ENCODE measurements around the gene MCFD2. TPM values are rescaled to one million over a fixed set of nuclear protein-coding genes. Genes with fewer than 3 reads are reported as not detected.

MCFD2 gene
- total RNA-seq, 2 experiments from 2014 or later = 27.7 to 31.8 TPM

DNA sequence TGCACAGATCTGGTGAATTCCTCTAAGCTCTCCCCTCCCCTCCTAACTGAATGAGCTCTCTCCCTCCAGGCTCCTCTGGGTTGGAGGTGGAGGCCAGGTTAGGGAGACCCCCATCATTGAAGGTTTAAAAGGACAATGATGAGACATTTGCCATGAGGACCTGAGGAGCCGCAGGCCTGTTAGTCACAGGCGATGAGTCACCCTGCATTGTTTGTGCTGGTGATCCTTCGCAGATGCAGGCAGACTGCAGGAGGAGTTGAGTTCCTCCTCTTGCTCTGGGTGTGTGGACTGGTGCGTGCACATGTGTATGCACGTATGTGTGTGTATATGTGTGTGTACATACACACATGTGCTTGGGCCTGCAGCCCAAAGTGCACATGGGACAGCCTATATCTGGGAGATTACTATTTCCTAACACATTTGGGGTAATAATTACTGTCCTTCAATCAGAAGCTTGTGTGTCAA, 42.0 kb downstream of the MCFD2 start:
- POLR2A ChIA-PET = no interaction called here
- CTCF ChIA-PET = interaction anchor here (1.8 to 2.0 kb wide), 2 partner anchors 15 to 16 kb away, joined by 3 to 10 read pairs; no protein-coding TSS in a partner anchor
- ATAC-seq (peak; percentile 76), DNase-seq (peak; percentile 74)
- intact Hi-C loops (cut with micrococcal nuclease) = no loop called here
- Mint-ChIP-seq H3K4me3 (no peak overlapping the region), H3K9me3 (no peaks in the 10 kb centered on the region), H3K27me3 (peaks cover 5% of the 10 kb centered on the region), H3K36me3 (ENCODE audit: low read depth) (no peaks in the 10 kb centered on the region), H3K4me1 (ENCODE audit: low read depth) (peaks cover 7% of the 10 kb centered on the region), H3K27ac (no peak overlapping the region)
- no peak for TF ChIP-seq CTCF (IDR thresholded peaks at IDR 0.05)

GRCh38 chr2:46872902-46873603, 42.6 kb downstream of the MCFD2 start:
- no peak for TF ChIP-seq CTCF (IDR thresholded peaks at IDR 0.05)
- intact Hi-C loops (cut with micrococcal nuclease) = no loop called here
- ChIA-PET CTCF (interaction anchor here (1.3 to 2.0 kb wide), 4 partner anchors 15 to 507 kb away, joined by 3 to 10 read pairs (median 3); no protein-coding TSS in a partner anchor), POLR2A (interaction anchor here (1.1 kb wide), 1 partner anchor 11 kb away, joined by 5 read pairs; no protein-coding TSS in a partner anchor)
- Mint-ChIP-seq H3K9me3 (no peaks in the 10 kb centered on the region), H3K36me3 (ENCODE audit: low read depth) (no peaks in the 10 kb centered on the region), H3K4me3 (no peak overlapping the region), H3K4me1 (ENCODE audit: low read depth) (peaks cover 7% of the 10 kb centered on the region), H3K27me3 (peaks cover 5% of the 10 kb centered on the region), H3K27ac (no peak overlapping the region)
- DNase-seq = no peak
- no peak for ATAC-seq

GRCh38 chr2:46871976-46872381, 43.6 kb downstream of the MCFD2 start:
- intact Hi-C loops (cut with micrococcal nuclease) = no loop called here
- no peak overlapping the region for H3K4me3 Mint-ChIP-seq
- CTCF ChIA-PET = interaction anchor here (1.3 to 2.0 kb wide), 4 partner anchors 14 to 506 kb away, joined by 3 to 10 read pairs (median 3); no protein-coding TSS in a partner anchor

DNA sequence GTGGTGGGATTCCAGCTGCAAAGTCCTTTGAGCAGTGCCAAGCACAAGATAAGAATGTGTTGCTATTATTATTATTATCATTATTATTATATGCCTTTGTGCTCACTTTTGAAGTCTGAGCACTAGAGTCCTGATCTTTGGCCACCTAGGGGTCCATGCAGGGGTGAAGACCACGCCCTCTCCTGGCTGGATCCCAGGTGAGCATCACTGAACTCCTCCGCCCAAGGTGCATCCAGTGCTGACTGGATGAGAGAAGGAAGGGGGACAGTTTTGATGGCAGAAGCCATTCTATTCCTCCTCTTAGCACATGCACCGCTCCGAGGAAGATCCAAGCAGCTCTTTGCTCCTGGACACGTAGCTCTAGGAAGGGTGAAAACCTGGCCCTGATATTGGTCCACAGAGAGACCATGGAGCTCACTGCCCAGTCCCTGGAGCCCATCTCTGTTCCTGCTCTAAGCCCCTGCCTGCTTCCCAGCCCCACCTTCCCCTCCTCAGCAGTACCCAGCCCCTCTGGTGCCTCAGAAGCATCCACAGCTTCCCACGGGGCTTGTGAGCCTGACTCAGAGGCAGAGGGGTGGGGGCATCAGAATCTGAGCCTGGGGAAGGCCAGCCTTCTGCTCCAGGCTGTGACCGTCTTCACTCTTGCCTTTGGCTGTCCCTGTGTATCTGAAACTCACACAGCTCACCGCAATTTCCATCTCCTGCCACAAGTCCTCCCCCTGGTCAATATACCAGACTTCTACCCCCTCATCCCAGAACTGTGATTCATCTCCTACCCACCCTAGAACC, 45.4 kb downstream of the MCFD2 start:
- ChIA-PET CTCF (interaction anchor here (0.9 kb wide), 1 partner anchor 15 kb away, joined by 3 read pairs; no protein-coding TSS in a partner anchor), POLR2A (no interaction called here)
- Mint-ChIP-seq H3K27me3 (peaks cover 4% of the 10 kb centered on the region), H3K9me3 (peaks cover 5% of the 10 kb centered on the region), H3K4me1 (ENCODE audit: low read depth) (peaks cover 7% of the 10 kb centered on the region), H3K27ac (no peak overlapping the region), H3K36me3 (ENCODE audit: low read depth) (no peaks in the 10 kb centered on the region), H3K4me3 (no peak overlapping the region)
- TF ChIP-seq CTCF (IDR thresholded peaks at IDR 0.05) = no peak
- intact Hi-C loops (cut with micrococcal nuclease) = no loop called here
- ATAC-seq = peak; percentile 25
- DNase-seq = peak; percentile 14

More at GRCh38 chr2:46871976-46872381, 43.6 kb downstream of the MCFD2 start:
- H3K27ac Mint-ChIP-seq = no peak overlapping the region
- DNase-seq (peak; percentile 26), ATAC-seq (no peak)
- no peak for TF ChIP-seq CTCF (IDR thresholded peaks at IDR 0.05)
- peaks cover 5% of the 10 kb centered on the region for H3K27me3 Mint-ChIP-seq
- peaks cover 7% of the 10 kb centered on the region for H3K4me1 Mint-ChIP-seq (ENCODE audit: low read depth)
- POLR2A ChIA-PET = interaction anchor here (1.1 kb wide), 1 partner anchor 10 kb away, joined by 5 read pairs; no protein-coding TSS in a partner anchor
- H3K36me3 Mint-ChIP-seq (ENCODE audit: low read depth) = no peaks in the 10 kb centered on the region
- H3K9me3 Mint-ChIP-seq = no peaks in the 10 kb centered on the region

Data from activated CD8-positive, alpha-beta T cell treated with anti-CD3 and anti-CD28 coated beads for 36 hours (primary cell).